Hippocampal formation (tissue), 2 donors: ENCODE data around the gene PDGFA.

Source experiments
- DNase-seq, 2 donors: peaks; one replicate each; lab custom pipeline; 2025; lab: John Stamatoyannopoulos, UW

PDGFA gene

GRCh38 chr7:504221-505111, 15.2 kb downstream of the PDGFA start:
- DNase-seq, result no peak

- DNase-seq, result no peak
Measured at GRCh38 chr7:503575-504111, 16.0 kb downstream of the PDGFA start.

GRCh38 chr7:502296-502695, 17.4 kb downstream of the PDGFA start:
- no peak for DNase-seq

- no peak for DNase-seq
Measured at GRCh38 chr7:501526-501925, 18.1 kb downstream of the PDGFA start.

GRCh38 chr7:500521-501420, 18.9 kb downstream of the PDGFA start:
- DNase-seq, result no peak

- DNase-seq, result no peak
Measured at GRCh38 chr7:499853-500485, 19.7 kb downstream of the PDGFA start.

- DNase-seq, result no peak
Measured at GRCh38 chr7:498678-499641, 20.7 kb downstream of the PDGFA start.

GRCh38 chr7:497946-498655, 21.5 kb downstream of the PDGFA start:
- peak; percentile 57 to 89 for DNase-seq

- DNase-seq, result no peak
Measured at GRCh38 chr7:497346-497745, 22.3 kb downstream of the PDGFA start.

- DNase-seq, result no peak
Measured at GRCh38 chr7:496528-497295, 22.9 kb downstream of the PDGFA start.

GRCh38 chr7:495761-496321, 23.8 kb downstream of the PDGFA start:
- DNase-seq, result no peak

GRCh38 chr7:495326-495725, 24.3 kb downstream of the PDGFA start:
- DNase-seq, result no peak

- DNase-seq, result no peak
Measured at GRCh38 chr7:494906-495305, 24.7 kb downstream of the PDGFA start.

GRCh38 chr7:494259-494687, 25.4 kb downstream of the PDGFA start:
- no peak for DNase-seq

- DNase-seq, result no peak
Measured at GRCh38 chr7:493661-494251, 25.9 kb downstream of the PDGFA start.

GRCh38 chr7:492714-493065, 27.0 kb downstream of the PDGFA start:
- no peak for DNase-seq

GRCh38 chr7:491958-492713, 27.5 kb downstream of the PDGFA start:
- DNase-seq, result no peak
